IPS DF 6.9 (cell line): ENCODE results near the gene SNCAIP.

Experiments
- DNase-seq: peaks from one replicate; pipeline ENCODE4 v3.0.0-alpha.2; 2013; ENCODE audit warnings: low read depth, low spot score
- H3K27ac ChIP-seq: one replicate; pipeline ENCODE4 v1.5.1; 2013; ENCODE audit warnings: low read length, control low read depth
- H3K27me3 ChIP-seq: 2 replicates; pipeline ENCODE4 v1.6.1; 2013; ENCODE audit warnings: mild to moderate bottlenecking, low read length; ENCODE audit not compliant: control insufficient read depth, insufficient read depth
- H3K36me3 ChIP-seq: 2 replicates; pipeline ENCODE4 v1.6.1; 2013; ENCODE audit warnings: low read length; ENCODE audit not compliant: control insufficient read depth, insufficient read depth
- H3K4me1 ChIP-seq: 2 replicates; pipeline ENCODE4 v1.6.1; 2013; ENCODE audit warnings: low read length; ENCODE audit not compliant: control insufficient read depth, insufficient read depth
- H3K4me3 ChIP-seq: 2 replicates; pipeline ENCODE4 v1.5.1; 2013; ENCODE audit warnings: mild to moderate bottlenecking, low read length
- H3K9me3 ChIP-seq: 2 replicates; pipeline ENCODE4 v1.6.1; 2013; ENCODE audit warnings: low read length, inconsistent platforms; ENCODE audit not compliant: control insufficient read depth, insufficient read depth
- WGBS: extraction: QIAGEN DNeasy Blood & Tissue Kit; methylation state at CpG from one replicate; pipeline ENCODE4 v1.1.7; 2013; ENCODE audit warnings: mixed read lengths, missing lambda C conversion rate; ENCODE audit not compliant: insufficient read length, insufficient coverage; 5-methylcytosine and 5-hydroxymethylcytosine counted together

SNCAIP gene

GRCh38 chr5:122295138-122295537 lies 16.9 kb upstream of the SNCAIP start:
- Histone ChIP-seq H3K9me3 (no peaks in the 10 kb centered on the region), H3K4me1 (peaks cover 2% of the 10 kb centered on the region; the same call in 1 of the 2 replicates), H3K27ac (no peak overlapping the region), H3K4me3 (no peak overlapping the region), H3K27me3 (0 out of 2 replicates have a peak, but pooled peaks cover 1% of the 10 kb centered on the region), H3K36me3 (no peaks in the 10 kb centered on the region)
- no peak for DNase-seq
- WGBS, result no CpG with 5 or more reads among the region's 2 CpGs

GRCh38 chr5:122296871-122297270 lies 15.2 kb upstream of the SNCAIP start:
- Histone ChIP-seq H3K27ac (no peak overlapping the region), H3K4me1 (peaks cover 2% of the 10 kb centered on the region; the same call in 1 of the 2 replicates), H3K4me3 (no peak overlapping the region), H3K36me3 (no peaks in the 10 kb centered on the region), H3K27me3 (0 out of 2 replicates have a peak, but pooled peaks cover 1% of the 10 kb centered on the region), H3K9me3 (no peaks in the 10 kb centered on the region)
- no CpG with 5 or more reads among the region's 2 CpGs for WGBS
- no peak for DNase-seq

- H3K27me3 ChIP-seq, result 0 out of 2 replicates have a peak, but pooled peaks cover 1% of the 10 kb centered on the region
- no peaks in the 10 kb centered on the region for H3K36me3 ChIP-seq
- no peak overlapping the region for H3K27ac ChIP-seq
- H3K9me3 ChIP-seq, result no peaks in the 10 kb centered on the region
- DNase-seq, result no peak
- no peak overlapping the region for H3K4me3 ChIP-seq
- no CpG with 5 or more reads among the region's 6 CpGs for WGBS
- H3K4me1 ChIP-seq, result peaks cover 2% of the 10 kb centered on the region; the same call in 1 of the 2 replicates
These were observed 14.3 kb upstream of the SNCAIP start for GRCh38 chr5:122297587-122298298.

GRCh38 chr5:122300374-122300773 lies 11.7 kb upstream of the SNCAIP start:
- WGBS, result no CpG with 5 or more reads among the region's 1 CpG
- H3K9me3 ChIP-seq, result no peaks in the 10 kb centered on the region
- no peak overlapping the region for H3K27ac ChIP-seq
- H3K27me3 ChIP-seq, result no peaks in the 10 kb centered on the region
- no peaks in the 10 kb centered on the region for H3K36me3 ChIP-seq
- no peak overlapping the region for H3K4me3 ChIP-seq
- no peak for DNase-seq
- peaks cover 2% of the 10 kb centered on the region; the same call in 1 of the 2 replicates for H3K4me1 ChIP-seq

- H3K36me3 ChIP-seq, result no peaks in the 10 kb centered on the region
- H3K4me1 ChIP-seq, result peaks cover 2% of the 10 kb centered on the region; the same call in 1 of the 2 replicates
- H3K9me3 ChIP-seq, result no peaks in the 10 kb centered on the region
- DNase-seq, result no peak
- no peak overlapping the region for H3K27ac ChIP-seq
- WGBS, result no CpG with 5 or more reads among the region's 2 CpGs
- H3K4me3 ChIP-seq, result no peak overlapping the region
- no peaks in the 10 kb centered on the region for H3K27me3 ChIP-seq
These were observed 11.0 kb upstream of the SNCAIP start for GRCh38 chr5:122301016-122301415.

GRCh38 chr5:122304471-122305215 lies 7.4 kb upstream of the SNCAIP start:
- Histone ChIP-seq H3K4me3 (no peak overlapping the region), H3K36me3 (no peaks in the 10 kb centered on the region), H3K27me3 (no peaks in the 10 kb centered on the region), H3K9me3 (no peaks in the 10 kb centered on the region), H3K27ac (no peak overlapping the region), H3K4me1 (no peaks in the 10 kb centered on the region)
- WGBS, result no CpG with 5 or more reads among the region's 2 CpGs
- DNase-seq, result no peak

- Histone ChIP-seq H3K27ac (no peak overlapping the region), H3K4me3 (no peak overlapping the region), H3K9me3 (no peaks in the 10 kb centered on the region), H3K4me1 (no peaks in the 10 kb centered on the region), H3K36me3 (no peaks in the 10 kb centered on the region), H3K27me3 (peaks cover 4% of the 10 kb centered on the region; the same call in 1 of the 2 replicates)
- DNase-seq, result no peak
- WGBS, result no CpG with 5 or more reads among the region's 2 CpGs
These were observed 5.6 kb upstream of the SNCAIP start for GRCh38 chr5:122306461-122306860.

- H3K36me3 ChIP-seq, result no peaks in the 10 kb centered on the region
- no CpG with 5 or more reads among the region's 7 CpGs for WGBS
- H3K27me3 ChIP-seq, result peaks cover 10% of the 10 kb centered on the region; the same call in 1 of the 2 replicates
- DNase-seq, result no peak
- no peak overlapping the region for H3K27ac ChIP-seq
- no peak overlapping the region for H3K4me3 ChIP-seq
- no peaks in the 10 kb centered on the region for H3K9me3 ChIP-seq
- H3K4me1 ChIP-seq, result no peaks in the 10 kb centered on the region; the same call in 1 of the 2 replicates
These were observed 1.1 kb upstream of the SNCAIP start for GRCh38 chr5:122310889-122311288.

- Histone ChIP-seq H3K4me3 (peak overlapping the region; percentile 54; the same call in 1 of the 2 replicates), H3K9me3 (no peaks in the 10 kb centered on the region), H3K27me3 (peaks cover 10% of the 10 kb centered on the region; the same call in 1 of the 2 replicates), H3K27ac (no peak overlapping the region), H3K36me3 (no peaks in the 10 kb centered on the region), H3K4me1 (no peaks in the 10 kb centered on the region; the same call in 1 of the 2 replicates)
- no peak for DNase-seq
- WGBS, result no CpG with 5 or more reads among the region's 33 CpGs
These were observed 508 bp upstream of the SNCAIP start for GRCh38 chr5:122311497-122311960.

- no peak for DNase-seq
These were observed 762 bp downstream of the SNCAIP start for GRCh38 chr5:122312591-122313406.

More at GRCh38 chr5:122312591-122313406, 762 bp downstream of the SNCAIP start:
- Histone ChIP-seq H3K27me3 (peaks cover 10% of the 10 kb centered on the region; the same call in 1 of the 2 replicates), H3K4me1 (no peaks in the 10 kb centered on the region; the same call in 1 of the 2 replicates), H3K4me3 (peak overlapping the region; percentile 54; the same call in 1 of the 2 replicates), H3K36me3 (no peaks in the 10 kb centered on the region), H3K9me3 (no peaks in the 10 kb centered on the region), H3K27ac (no peak overlapping the region)
- WGBS, result no CpG with 5 or more reads among the region's 31 CpGs
